HepG2 (cell line): ENCODE measurements around the gene PCDHB1. TPM values are rescaled to one million over a fixed set of nuclear protein-coding genes. Genes with fewer than 3 reads are reported as not detected.

ENCODE experiments used
- CC2D1A ChIP-seq: sonication (generic); formaldehyde crosslinking; IDR thresholded peaks from 2 replicates; pipeline ENCODE4 v1.8.1; 2023; ENCODE audit warnings: mild to moderate bottlenecking, missing genetic modification reagents
- CEBPZ ChIP-seq: IDR thresholded peaks from 2 replicates; pipeline ENCODE4 v1.6.1; 2012; ENCODE audit warnings: low read length, improper control_type of control experiment
- DR1 ChIP-seq: sonication (generic); formaldehyde crosslinking; IDR thresholded peaks from 2 replicates; pipeline ENCODE4 v1.8.0; 2021; ENCODE audit warnings: mild to moderate bottlenecking, missing genetic modification reagents, inconsistent platforms
- ETV6 ChIP-seq: sonication (generic); formaldehyde crosslinking; conservative IDR thresholded peaks from 2 replicates; pipeline ENCODE4 v1.4.0; 2020; ENCODE audit warnings: missing genetic modification reagents
- JUND ChIP-seq: sonication (generic); formaldehyde crosslinking; IDR thresholded peaks from 2 replicates; pipeline ENCODE4 v1.8.0; 2022; ENCODE audit warnings: mild to moderate bottlenecking, missing genetic modification reagents
- KLF12 ChIP-seq: sonication (generic); formaldehyde crosslinking; IDR thresholded peaks from 2 replicates; pipeline ENCODE4 v1.4.0; 2020; ENCODE audit warnings: missing genetic modification reagents, borderline replicate concordance
- MEIS2 ChIP-seq: sonication (generic); formaldehyde crosslinking; IDR thresholded peaks from 2 replicates; pipeline ENCODE4 v1.9.0; 2021; ENCODE audit warnings: mild to moderate bottlenecking, missing genetic modification reagents
- NR2F2 ChIP-seq: IDR thresholded peaks from 2 replicates; pipeline ENCODE4 v1.6.1; 2012; ENCODE audit warnings: low read depth, inconsistent platforms, borderline replicate concordance
- PHF8 ChIP-seq: sonication (generic); formaldehyde crosslinking; IDR thresholded peaks from 2 replicates; pipeline ENCODE4 v1.5.0; 2020; ENCODE audit warnings: missing genetic modification reagents
- REPIN1 ChIP-seq: sonication (generic); formaldehyde crosslinking; IDR thresholded peaks from 2 replicates; pipeline ENCODE4 v1.8.0; 2022; ENCODE audit warnings: missing genetic modification reagents, low read depth, mild to moderate bottlenecking, borderline replicate concordance
- SNAI1 ChIP-seq: sonication (generic); formaldehyde crosslinking; IDR thresholded peaks from 2 replicates; pipeline ENCODE4 v1.5.0; 2020; ENCODE audit warnings: mild to moderate bottlenecking, missing genetic modification reagents, borderline replicate concordance
- STAT5B ChIP-seq: sonication (generic); formaldehyde crosslinking; IDR thresholded peaks from 2 replicates; pipeline ENCODE4 v1.4.0; 2020; ENCODE audit warnings: missing genetic modification reagents
- TARDBP ChIP-seq: sonication (generic); formaldehyde crosslinking; IDR thresholded peaks from 2 replicates; pipeline ENCODE4 v1.8.0; 2022; ENCODE audit warnings: mild to moderate bottlenecking, missing genetic modification reagents
- ZKSCAN8 ChIP-seq: IDR thresholded peaks from 2 replicates; pipeline ENCODE4 v1.6.1; 2016; ENCODE audit warnings: borderline replicate concordance, missing genetic modification reagents, missing compliant biosample characterization
- ZMYM4 ChIP-seq: sonication (generic); formaldehyde crosslinking; IDR thresholded peaks from 2 replicates; pipeline ENCODE4 v1.8.1; 2023; ENCODE audit warnings: mild to moderate bottlenecking, missing genetic modification reagents
- ZNF30 ChIP-seq: sonication (generic); formaldehyde crosslinking; IDR thresholded peaks from 2 replicates; pipeline ENCODE4 v1.5.0; 2020; ENCODE audit warnings: mild to moderate bottlenecking, missing genetic modification reagents
- polyA plus RNA-seq, 8 experiments: library from polyadenylated mRNA; depleted of rRNA in 3 of 8; stranded (reverse) in 7 of 8; unstranded in 1 of 8; fragments of >200 nt; fragmentation: Illumina TruSeq in 4 of 8; extraction: Trizol in 4 of 8; gene quantifications; 2 replicates each; pipeline versions ENCODE4 v1.2.1 to v1.2.3, GENCODE V29; 2011 to 2016; ENCODE audit warnings: low read depth in 4 of 8, missing spikeins in 1 of 8, mixed read lengths in 1 of 8; ENCODE audit not compliant: insufficient read depth in 1 of 8
- total RNA-seq, 5 experiments: library from RNA; depleted of rRNA; stranded (reverse); fragments of >200 nt; fragmentation: Illumina TruSeq; extraction: Trizol; gene quantifications; 2 replicates each; pipeline ENCODE4 v1.2.3, GENCODE V29; 2016; ENCODE audit warnings: low read depth in 1 of 5
- TF ChIP-seq, protein P1 (sequence below): sonication (generic); formaldehyde crosslinking; IDR thresholded peaks from 2 replicates; pipeline ENCODE4 v1.5.0; 2020; ENCODE audit warnings: mild to moderate bottlenecking, missing genetic modification reagents

Gene PCDHB1
- total and polyA plus RNA-seq, 2 of the 13 experiments (the other 11 are each of a cell fraction or from before 2014, with no cell fraction given), result not detected

DNA sequence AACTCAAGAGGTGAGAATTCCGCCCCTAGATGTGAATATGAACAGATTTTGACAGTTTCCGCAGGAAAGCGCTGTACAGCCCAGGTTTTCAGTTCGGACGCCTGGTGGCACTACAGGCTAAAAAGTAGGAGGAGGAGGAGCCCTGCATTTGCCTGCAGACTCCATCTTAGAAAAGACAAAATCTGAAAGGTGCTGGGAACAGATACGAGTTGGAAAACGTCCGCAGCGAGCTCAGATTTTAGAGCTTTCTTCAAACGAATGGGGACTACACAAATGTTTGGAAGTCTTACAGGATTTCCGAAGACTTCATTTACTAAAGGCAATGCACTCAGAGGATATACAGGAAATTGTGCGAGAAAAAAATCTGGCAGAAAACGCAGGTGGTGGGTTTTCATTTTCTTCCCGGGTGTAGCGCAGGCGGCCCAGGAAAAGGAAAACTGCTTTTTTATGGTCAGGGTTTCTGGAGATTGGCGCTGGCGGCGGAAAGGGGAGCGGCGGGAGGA, 33.4 kb downstream of the PCDHB1 start (continued):
- TF ChIP-seq TARDBP (CRISPR knock-in tag) (peak; percentile 45; the same call in 1 of the 2 replicates), PHF8 (peak; percentile 31; the same call in 1 of the 2 replicates), STAT5B (no peak), SNAI1 (CRISPR knock-in tag) (no peak), CEBPZ (no peak), MEIS2 (CRISPR knock-in tag) (peak; percentile 23; the same call in 1 of the 2 replicates), KLF12 (CRISPR knock-in tag) (no peak), CC2D1A (CRISPR knock-in tag) (no peak), ETV6 (CRISPR knock-in tag) (no peak), ZKSCAN8 (no peak), ZNF30 (CRISPR knock-in tag) (no peak), DR1 (CRISPR knock-in tag) (no peak), ZMYM4 (CRISPR knock-in tag) (peak; percentile 69; the same call in 1 of the 2 replicates), REPIN1 (CRISPR knock-in tag) (peak; percentile 36; the same call in 1 of the 2 replicates), JUND (CRISPR knock-in tag) (no peak), NR2F2 (no peak)
- TF ChIP-seq, protein P1, sequence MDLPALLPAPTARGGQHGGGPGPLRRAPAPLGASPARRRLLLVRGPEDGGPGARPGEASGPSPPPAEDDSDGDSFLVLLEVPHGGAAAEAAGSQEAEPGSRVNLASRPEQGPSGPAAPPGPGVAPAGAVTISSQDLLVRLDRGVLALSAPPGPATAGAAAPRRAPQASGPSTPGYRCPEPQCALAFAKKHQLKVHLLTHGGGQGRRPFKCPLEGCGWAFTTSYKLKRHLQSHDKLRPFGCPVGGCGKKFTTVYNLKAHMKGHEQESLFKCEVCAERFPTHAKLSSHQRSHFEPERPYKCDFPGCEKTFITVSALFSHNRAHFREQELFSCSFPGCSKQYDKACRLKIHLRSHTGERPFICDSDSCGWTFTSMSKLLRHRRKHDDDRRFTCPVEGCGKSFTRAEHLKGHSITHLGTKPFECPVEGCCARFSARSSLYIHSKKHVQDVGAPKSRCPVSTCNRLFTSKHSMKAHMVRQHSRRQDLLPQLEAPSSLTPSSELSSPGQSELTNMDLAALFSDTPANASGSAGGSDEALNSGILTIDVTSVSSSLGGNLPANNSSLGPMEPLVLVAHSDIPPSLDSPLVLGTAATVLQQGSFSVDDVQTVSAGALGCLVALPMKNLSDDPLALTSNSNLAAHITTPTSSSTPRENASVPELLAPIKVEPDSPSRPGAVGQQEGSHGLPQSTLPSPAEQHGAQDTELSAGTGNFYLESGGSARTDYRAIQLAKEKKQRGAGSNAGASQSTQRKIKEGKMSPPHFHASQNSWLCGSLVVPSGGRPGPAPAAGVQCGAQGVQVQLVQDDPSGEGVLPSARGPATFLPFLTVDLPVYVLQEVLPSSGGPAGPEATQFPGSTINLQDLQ (CRISPR knock-in tag), result no peak
